ENCODE measurements around the gene GPR132.
A peak's percentile ranks its signal among the peaks of the same experiment; 100 is the strongest.

The GPR132 gene

GRCh38 chr14:105026802-105027563 is 38.2 kb downstream of the GPR132 start:
- Histone ChIP-seq H3K4me1 (ENCODE audit: control insufficient read depth, insufficient read depth, low read length) (peaks cover 4% of the 10 kb centered on the region), H3K4me3 (ENCODE audit: low read depth, low read length) (no peak overlapping the region), H3K27me3 (ENCODE audit: control insufficient read depth, insufficient read depth, low read length) (no peaks in the 10 kb centered on the region), H3K9me3 (ENCODE audit: control insufficient read depth, insufficient read depth, low read length) (no peaks in the 10 kb centered on the region), H3K9ac (ENCODE audit: low read depth, low read length) (no peak overlapping the region), H3K36me3 (ENCODE audit: control insufficient read depth, insufficient read depth, low read length) (no peaks in the 10 kb centered on the region)

- Histone ChIP-seq H3K9me3 (ENCODE audit: control insufficient read depth, insufficient read depth, low read length) (no peaks in the 10 kb centered on the region), H3K36me3 (ENCODE audit: control insufficient read depth, insufficient read depth, low read length) (no peaks in the 10 kb centered on the region), H3K27me3 (ENCODE audit: control insufficient read depth, insufficient read depth, low read length) (no peaks in the 10 kb centered on the region), H3K4me3 (ENCODE audit: low read depth, low read length) (no peak overlapping the region), H3K9ac (ENCODE audit: low read depth, low read length) (no peak overlapping the region), H3K4me1 (ENCODE audit: control insufficient read depth, insufficient read depth, low read length) (peaks cover 4% of the 10 kb centered on the region)
Measured at GRCh38 chr14:105026033-105026785, 39.0 kb downstream of the GPR132 start.

- Histone ChIP-seq H3K9me3 (ENCODE audit: control insufficient read depth, insufficient read depth, low read length) (no peaks in the 10 kb centered on the region), H3K36me3 (ENCODE audit: control insufficient read depth, insufficient read depth, low read length) (peaks cover 2% of the 10 kb centered on the region), H3K27me3 (ENCODE audit: control insufficient read depth, insufficient read depth, low read length) (no peaks in the 10 kb centered on the region), H3K4me3 (ENCODE audit: low read depth, low read length) (no peak overlapping the region), H3K9ac (ENCODE audit: low read depth, low read length) (no peak overlapping the region), H3K4me1 (ENCODE audit: control insufficient read depth, insufficient read depth, low read length) (peaks cover 4% of the 10 kb centered on the region)
Measured at GRCh38 chr14:105025429-105025828, 39.8 kb downstream of the GPR132 start.

GRCh38 chr14:105023791-105024480 is 41.3 kb downstream of the GPR132 start:
- H3K4me3 ChIP-seq (ENCODE audit: low read depth, low read length) = no peak overlapping the region
- no peaks in the 10 kb centered on the region for H3K9me3 ChIP-seq (ENCODE audit: control insufficient read depth, insufficient read depth, low read length)
- peak overlapping the region; percentile 37 for H3K9ac ChIP-seq (ENCODE audit: low read depth, low read length)

GRCh38 chr14:105023144-105023543 is 42.1 kb downstream of the GPR132 start:
- Histone ChIP-seq H3K4me1 (ENCODE audit: control insufficient read depth, insufficient read depth, low read length) (peaks cover 4% of the 10 kb centered on the region), H3K27me3 (ENCODE audit: control insufficient read depth, insufficient read depth, low read length) (no peaks in the 10 kb centered on the region), H3K4me3 (ENCODE audit: low read depth, low read length) (no peak overlapping the region), H3K9me3 (ENCODE audit: control insufficient read depth, insufficient read depth, low read length) (no peaks in the 10 kb centered on the region), H3K9ac (ENCODE audit: low read depth, low read length) (no peak overlapping the region), H3K36me3 (ENCODE audit: control insufficient read depth, insufficient read depth, low read length) (peaks cover 7% of the 10 kb centered on the region)

More at GRCh38 chr14:105023791-105024480, 41.3 kb downstream of the GPR132 start:
- Histone ChIP-seq H3K36me3 (ENCODE audit: control insufficient read depth, insufficient read depth, low read length) (peaks cover 7% of the 10 kb centered on the region), H3K4me1 (ENCODE audit: control insufficient read depth, insufficient read depth, low read length) (peaks cover 4% of the 10 kb centered on the region), H3K27me3 (ENCODE audit: control insufficient read depth, insufficient read depth, low read length) (no peaks in the 10 kb centered on the region)

GRCh38 chr14:105022276-105022670 is 43.0 kb downstream of the GPR132 start:
- Histone ChIP-seq H3K27me3 (ENCODE audit: control insufficient read depth, insufficient read depth, low read length) (no peaks in the 10 kb centered on the region), H3K4me3 (ENCODE audit: low read depth, low read length) (peak overlapping the region; percentile 85), H3K9me3 (ENCODE audit: control insufficient read depth, insufficient read depth, low read length) (no peaks in the 10 kb centered on the region), H3K4me1 (ENCODE audit: control insufficient read depth, insufficient read depth, low read length) (peaks cover 4% of the 10 kb centered on the region), H3K9ac (ENCODE audit: low read depth, low read length) (no peak overlapping the region), H3K36me3 (ENCODE audit: control insufficient read depth, insufficient read depth, low read length) (peaks cover 7% of the 10 kb centered on the region)

GRCh38 chr14:105021656-105022275 is 43.5 kb downstream of the GPR132 start:
- Histone ChIP-seq H3K9ac (ENCODE audit: low read depth, low read length) (peak overlapping the region; percentile 87), H3K4me1 (ENCODE audit: control insufficient read depth, insufficient read depth, low read length) (peaks cover 4% of the 10 kb centered on the region), H3K9me3 (ENCODE audit: control insufficient read depth, insufficient read depth, low read length) (no peaks in the 10 kb centered on the region), H3K36me3 (ENCODE audit: control insufficient read depth, insufficient read depth, low read length) (peaks cover 7% of the 10 kb centered on the region), H3K4me3 (ENCODE audit: low read depth, low read length) (peak overlapping the region; percentile 85), H3K27me3 (ENCODE audit: control insufficient read depth, insufficient read depth, low read length) (no peaks in the 10 kb centered on the region)

GRCh38 chr14:105020815-105021655 is 44.2 kb downstream of the GPR132 start, which contains the start of gene CDCA4:
Gene CDCA4, minus strand, starts transcription at chr14:105021083. Its CDS starts 9,154 bp downstream, at chr14:105011929.
- Histone ChIP-seq H3K36me3 (ENCODE audit: control insufficient read depth, insufficient read depth, low read length) (peaks cover 7% of the 10 kb centered on the region), H3K9ac (ENCODE audit: low read depth, low read length) (peak within 1 kb of the TSS; percentile 89), H3K4me1 (ENCODE audit: control insufficient read depth, insufficient read depth, low read length) (peaks cover 6% of the 10 kb centered on the region), H3K27me3 (ENCODE audit: control insufficient read depth, insufficient read depth, low read length) (no peaks in the 10 kb centered on the region), H3K4me3 (ENCODE audit: low read depth, low read length) (peak within 1 kb of the TSS; percentile 96), H3K9me3 (ENCODE audit: control insufficient read depth, insufficient read depth, low read length) (no peaks in the 10 kb centered on the region)

GRCh38 chr14:105019861-105020814 is 45.1 kb downstream of the GPR132 start:
- Histone ChIP-seq H3K9ac (ENCODE audit: low read depth, low read length) (peak overlapping the region; percentile 89), H3K4me3 (ENCODE audit: low read depth, low read length) (peak overlapping the region; percentile 96), H3K4me1 (ENCODE audit: control insufficient read depth, insufficient read depth, low read length) (peaks cover 8% of the 10 kb centered on the region), H3K27me3 (ENCODE audit: control insufficient read depth, insufficient read depth, low read length) (no peaks in the 10 kb centered on the region), H3K9me3 (ENCODE audit: control insufficient read depth, insufficient read depth, low read length) (no peaks in the 10 kb centered on the region), H3K36me3 (ENCODE audit: control insufficient read depth, insufficient read depth, low read length) (peaks cover 7% of the 10 kb centered on the region)

- H3K4me3 ChIP-seq (ENCODE audit: low read depth, low read length) = no peak overlapping the region
- no peak overlapping the region for H3K9ac ChIP-seq (ENCODE audit: low read depth, low read length)
- peaks cover 7% of the 10 kb centered on the region for H3K36me3 ChIP-seq (ENCODE audit: control insufficient read depth, insufficient read depth, low read length)
- no peaks in the 10 kb centered on the region for H3K27me3 ChIP-seq (ENCODE audit: control insufficient read depth, insufficient read depth, low read length)
- H3K9me3 ChIP-seq (ENCODE audit: control insufficient read depth, insufficient read depth, low read length) = no peaks in the 10 kb centered on the region
- peaks cover 11% of the 10 kb centered on the region for H3K4me1 ChIP-seq (ENCODE audit: control insufficient read depth, insufficient read depth, low read length)
Measured at GRCh38 chr14:105018414-105018813, 46.8 kb downstream of the GPR132 start.

Measured in iPS-15b (cell line).